ENCODE results near the gene RUVBL1. TPM values are rescaled to one million over a fixed set of nuclear protein-coding genes. Genes with fewer than 3 reads are reported as not detected.

RUVBL1 gene
- total and polyA plus RNA-seq, 10 of the 15 experiments (the other 5 are each of a cell fraction or from before 2014, with no cell fraction given), result 15.2 to 142 (median 84.2) TPM

- no TSS peak for BruUV-seq (replicated peaks)
- no peaks in the 10 kb centered on the region for H3K4me1 ChIP-seq (ENCODE audit: control insufficient read depth, insufficient read depth, low read length)
- ChIA-PET POLR2A (no interaction called here), CTCF (interaction anchor here (0.5 kb wide), 1 partner anchor 66 kb away, joined by 3 read pairs; no protein-coding TSS in a partner anchor), SMC1A (ENCODE audit: uncharacterized antibody, unreplicated experiment) (interaction anchor here (1.3 kb wide), 1 partner anchor 23 kb away, joined by 3 read pairs; no protein-coding TSS in a partner anchor), RAD21 (ENCODE audit: unreplicated experiment) (no interaction called here)
- no peak overlapping the region for H3K4me3 ChIP-seq
- DNase-seq (ENCODE audit: low read depth, low spot score), result no peak
- no peak overlapping the region for H3K9ac ChIP-seq (ENCODE audit: control insufficient read depth, insufficient read depth, low read length)
- H3K27me3 ChIP-seq (replicated peaks in 1 of 2; ENCODE audit: control insufficient read depth in 2 of 2, insufficient read depth in 2 of 2, low read length in 1 of 2), result no peaks in the 10 kb centered on the region
- WGBS (ENCODE audit: insufficient coverage, insufficient replicate concordance, low lambda C conversion rate, missing lambda C conversion rate), result 94% methylated on average over 8 of the region's 8 CpGs
- H3K4me2 ChIP-seq (ENCODE audit: control insufficient read depth, insufficient read depth), result no peak overlapping the region
- FAIRE-seq, result no peak
- H3K79me2 ChIP-seq (ENCODE audit: control insufficient read depth, insufficient read depth, low read length), result no peaks in the 10 kb centered on the region
- intact Hi-C loops (cut with micrococcal nuclease; ENCODE audit: unreplicated experiment) (no loop called here), in situ Hi-C loops (cut with MboI) (no loop called here)
- H4K20me1 ChIP-seq (ENCODE audit: control insufficient read depth, insufficient read depth), result no peaks in the 10 kb centered on the region
- H3K9me3 ChIP-seq (replicated peaks; ENCODE audit: control insufficient read depth, insufficient read depth, low read length), result no peaks in the 10 kb centered on the region
- H3K36me3 ChIP-seq (ENCODE audit: control insufficient read depth in 2 of 2, insufficient read depth in 2 of 2, low read length in 1 of 2), result no peaks in the 10 kb centered on the region; a peak in 1 of 4 replicates
- no peak overlapping the region for H3K27ac ChIP-seq (ENCODE audit: control insufficient read depth, insufficient read depth)
- no peak overlapping the region for H2AFZ ChIP-seq (ENCODE audit: control insufficient read depth, low read depth, low read length)
- TF ChIP-seq SRF (IDR thresholded peaks at IDR 0.05; ENCODE audit: low read depth in 2 of 2, low read length in 2 of 2), result no peak
- TF ChIP-seq USF1 (IDR thresholded peaks at IDR 0.05; ENCODE audit: borderline replicate concordance, extremely low read length, insufficient read depth, low read depth, low read length), result no peak
- no peak for TF ChIP-seq SKIL (IDR thresholded peaks at IDR 0.05; ENCODE audit: low read depth, poor library complexity, severe bottlenecking)
- TF ChIP-seq SREBF1 (IDR thresholded peaks at IDR 0.05; ENCODE audit: low read length), result no peak
- TF ChIP-seq RELA (IDR thresholded peaks at IDR 0.05; ENCODE audit: borderline replicate concordance, partially characterized antibody), result no peak
- no peak for TF ChIP-seq KDM1A (IDR thresholded peaks at IDR 0.05; ENCODE audit: borderline replicate concordance)
- no peak for TF ChIP-seq BCLAF1 (IDR thresholded peaks at IDR 0.05)
- TF ChIP-seq ZNF274 (IDR thresholded peaks at IDR 0.05; ENCODE audit: insufficient read depth, insufficient read length), result no peak
- TF ChIP-seq MAX (IDR thresholded peaks at IDR 0.05; ENCODE audit: low read depth, low read length), result no peak
- ATAC-seq, result no peak
These were observed 44.0 kb upstream of the RUVBL1 start for GRCh38 chr3:128167646-128167972.
